Colonic mucosa (tissue), 4 donors: ENCODE data around the gene OR2C3. TPM values are rescaled to one million over a fixed set of nuclear protein-coding genes. Genes with fewer than 3 reads are reported as not detected.
"Not testable (repeated sequence)": the region's sequence is repeated elsewhere in the genome, so short reads cannot be mapped to it uniquely, and the experiment has no call there.

Source experiments
- DNase-seq: peaks from one replicate; pipeline ENCODE4 v3.0.0-alpha.2; 2020
- H3K27ac ChIP-seq: fragments of 200-600 bp; one replicate; pipeline ENCODE4 v1.8.0; 2021
- H3K27me3 ChIP-seq: fragments of 200-600 bp; one replicate; pipeline ENCODE4 v1.8.0; 2021
- H3K36me3 ChIP-seq: fragments of 200-600 bp; one replicate; pipeline ENCODE4 v1.8.0; 2021
- H3K4me1 ChIP-seq: fragments of 200-600 bp; one replicate; pipeline ENCODE4 v1.8.0; 2021; ENCODE audit warnings: mild to moderate bottlenecking
- H3K4me3 ChIP-seq: fragments of 200-600 bp; one replicate; pipeline ENCODE4 v1.8.0; 2021
- H3K9ac ChIP-seq, 2 donors: one replicate each; pipeline ENCODE4 v1.7.0; 2013; ENCODE audit warnings: control low read depth in 2 of 2, low read depth in 2 of 2, low read length in 2 of 2
- H3K9me3 ChIP-seq: fragments of 200-600 bp; one replicate; pipeline ENCODE4 v1.8.0; 2021
- CTCF ChIP-seq: fragments of 200-600 bp; IDR thresholded peaks from one replicate; pipeline ENCODE4 v1.8.0; 2022; ENCODE audit warnings: antibody characterized with exemption, mild to moderate bottlenecking
- intact Hi-C: fragments of 100-400 bp; cut with DNase I; formaldehyde crosslinking; loops from one replicate; pipeline ENCODE4 v1.14.1; 2022
- total RNA-seq, 2 donors: library from RNA; stranded (reverse); fragmentation: NEBNext Ultra II Directional in 1 of 2; extraction: Animal tissue kit (Norgen Biotek cat#: 25700) in 1 of 2; gene quantifications; one replicate each; pipeline ENCODE4 v1.2.1, GENCODE V29; 2021
- donor health status: healthy.
- donor health status: DM: no; HTN: no; CAD: no.
- donor health status: DM: no; HTN: no; CAD: no.

Gene OR2C3
- total RNA-seq, 2 donors from 2014 or later = not detected

- Histone ChIP-seq H3K4me3 (no peak overlapping the region), H3K27ac (no peak overlapping the region), H3K27me3 (no peaks in the 10 kb centered on the region), H3K9me3 (no peaks in the 10 kb centered on the region), H3K36me3 (no peaks in the 10 kb centered on the region), H3K4me1 (no peaks in the 10 kb centered on the region), H3K9ac (no peak overlapping the region)
- no peak for DNase-seq
- intact Hi-C loops = no loop called here
- TF ChIP-seq CTCF = no peak
These were observed 7.3 kb downstream of the OR2C3 start for GRCh38 chr1:247528812-247529474.

- H3K27me3 ChIP-seq, H3K9ac ChIP-seq, DNase-seq, H3K27ac ChIP-seq, H3K9me3 ChIP-seq, H3K36me3 ChIP-seq, intact Hi-C loops, H3K4me3 ChIP-seq, H3K4me1 ChIP-seq: not testable (repeated sequence)
These were observed 14.4 kb downstream of the OR2C3 start for GRCh38 chr1:247521886-247522285.

GRCh38 chr1:247518613-247518891, 17.7 kb downstream of the OR2C3 start:
- Histone ChIP-seq H3K27ac (no peak overlapping the region), H3K36me3 (no peaks in the 10 kb centered on the region), H3K27me3 (no peaks in the 10 kb centered on the region), H3K4me3 (no peak overlapping the region), H3K4me1 (no peaks in the 10 kb centered on the region), H3K9me3 (no peaks in the 10 kb centered on the region), H3K9ac (no peak overlapping the region)
- TF ChIP-seq CTCF = no peak
- intact Hi-C loops = no loop called here
- DNase-seq = no peak

- Histone ChIP-seq H3K27ac (no peak overlapping the region), H3K36me3 (no peaks in the 10 kb centered on the region), H3K4me3 (no peak overlapping the region), H3K4me1 (no peaks in the 10 kb centered on the region), H3K9ac (no peak overlapping the region), H3K27me3 (no peaks in the 10 kb centered on the region), H3K9me3 (no peaks in the 10 kb centered on the region)
- DNase-seq = no peak
- intact Hi-C loops = no loop called here
- TF ChIP-seq CTCF = no peak
These were observed 18.2 kb downstream of the OR2C3 start for GRCh38 chr1:247517795-247518612.

- no peak for TF ChIP-seq CTCF
- H3K27me3 ChIP-seq = no peaks in the 10 kb centered on the region
- no peak overlapping the region for H3K27ac ChIP-seq
- H3K9ac ChIP-seq = no peak overlapping the region
- H3K4me3 ChIP-seq = no peak overlapping the region
- intact Hi-C loops = no loop called here
- H3K36me3 ChIP-seq = no peaks in the 10 kb centered on the region
- no peaks in the 10 kb centered on the region for H3K4me1 ChIP-seq
- no peaks in the 10 kb centered on the region for H3K9me3 ChIP-seq
- no peak for DNase-seq
These were observed 29.4 kb downstream of the OR2C3 start for GRCh38 chr1:247506831-247507230.

- no peak for TF ChIP-seq CTCF
- no peak for DNase-seq
These were observed 35.4 kb downstream of the OR2C3 start for GRCh38 chr1:247500865-247501264.

More at GRCh38 chr1:247500865-247501264, 35.4 kb downstream of the OR2C3 start:
- H3K9ac ChIP-seq = no peak overlapping the region
- no peak overlapping the region for H3K27ac ChIP-seq
- no peak overlapping the region for H3K4me3 ChIP-seq
- peaks cover 3% of the 10 kb centered on the region for H3K4me1 ChIP-seq
- intact Hi-C loops = no loop called here
- no peaks in the 10 kb centered on the region for H3K36me3 ChIP-seq
- no peaks in the 10 kb centered on the region for H3K27me3 ChIP-seq
- H3K9me3 ChIP-seq = no peaks in the 10 kb centered on the region
